Central memory CD8-positive, alpha-beta T cell (primary cell): ENCODE measurements around the gene BANK1.

Experiments
- ATAC-seq: fragments of 150-1000 bp; cut with Tn5 transposase; replicated peaks from 2 replicates; pipeline ENCODE4 v1.10.0; 2022; ENCODE audit warnings: mild to moderate bottlenecking, moderate FRiP score, moderate number of reproducible peaks; ENCODE audit not compliant: poor library complexity, severe bottlenecking; ENCODE audit errors: extremely low read depth
- DNase-seq, 2 donors: peaks; one replicate each; pipeline ENCODE4 v3.0.0; 2021; ENCODE audit warnings: low spot score in 2 of 2
- H3K27ac Mint-ChIP-seq: one replicate; pipeline ENCODE4 v1.8.0; 2022; ENCODE audit warnings: low read depth, mild to moderate bottlenecking, moderate library complexity, mixed read lengths
- H3K27me3 Mint-ChIP-seq: one replicate; pipeline ENCODE4 v1.8.0; 2022; ENCODE audit warnings: mixed read lengths
- H3K36me3 Mint-ChIP-seq: one replicate; pipeline ENCODE4 v1.8.0; 2022; ENCODE audit warnings: mild to moderate bottlenecking, moderate library complexity, mixed read lengths; ENCODE audit not compliant: insufficient read depth
- H3K4me1 Mint-ChIP-seq: one replicate; pipeline ENCODE4 v1.8.0; 2022; ENCODE audit warnings: mixed read lengths
- H3K4me3 Mint-ChIP-seq: one replicate; pipeline ENCODE4 v1.8.0; 2022; ENCODE audit warnings: mild to moderate bottlenecking, moderate library complexity, mixed read lengths
- H3K9me3 Mint-ChIP-seq: one replicate; pipeline ENCODE4 v1.8.0; 2022; ENCODE audit warnings: mixed read lengths

BANK1 gene

GRCh38 chr4:101824500-101824899, 34.0 kb downstream of the BANK1 start:
- Mint-ChIP-seq H3K27ac (no peak overlapping the region), H3K4me1 (no peaks in the 10 kb centered on the region), H3K9me3 (peaks cover 6% of the 10 kb centered on the region), H3K4me3 (no peak overlapping the region), H3K36me3 (no peaks in the 10 kb centered on the region), H3K27me3 (peaks cover 13% of the 10 kb centered on the region)
- ATAC-seq (no peak), DNase-seq (no peak)

- Mint-ChIP-seq H3K4me1 (no peaks in the 10 kb centered on the region), H3K27ac (no peak overlapping the region), H3K4me3 (no peak overlapping the region), H3K36me3 (no peaks in the 10 kb centered on the region), H3K27me3 (peaks cover 10% of the 10 kb centered on the region), H3K9me3 (peaks cover 6% of the 10 kb centered on the region)
- ATAC-seq = no peak
- no peak for DNase-seq
Measured at GRCh38 chr4:101825953-101826352, 35.4 kb downstream of the BANK1 start.

- Mint-ChIP-seq H3K36me3 (no peaks in the 10 kb centered on the region), H3K27ac (no peak overlapping the region), H3K4me1 (peaks cover 5% of the 10 kb centered on the region), H3K4me3 (no peak overlapping the region), H3K27me3 (peaks cover 22% of the 10 kb centered on the region), H3K9me3 (no peaks in the 10 kb centered on the region)
- DNase-seq = no peak
- ATAC-seq = no peak
Measured at GRCh38 chr4:101831816-101832215, 41.3 kb downstream of the BANK1 start.

- peaks cover 22% of the 10 kb centered on the region for H3K27me3 Mint-ChIP-seq
- H3K27ac Mint-ChIP-seq = no peak overlapping the region
- H3K4me3 Mint-ChIP-seq = no peak overlapping the region
- peaks cover 5% of the 10 kb centered on the region for H3K4me1 Mint-ChIP-seq
- DNase-seq (no peak), ATAC-seq (no peak)
- H3K9me3 Mint-ChIP-seq = no peaks in the 10 kb centered on the region
- H3K36me3 Mint-ChIP-seq = no peaks in the 10 kb centered on the region
Measured at GRCh38 chr4:101833480-101833879, 43.0 kb downstream of the BANK1 start.

- ATAC-seq (no peak), DNase-seq (no peak)
- no peaks in the 10 kb centered on the region for H3K36me3 Mint-ChIP-seq
- no peak overlapping the region for H3K4me3 Mint-ChIP-seq
- H3K27me3 Mint-ChIP-seq = peaks cover 22% of the 10 kb centered on the region
- H3K4me1 Mint-ChIP-seq = peaks cover 5% of the 10 kb centered on the region
- H3K9me3 Mint-ChIP-seq = no peaks in the 10 kb centered on the region
- H3K27ac Mint-ChIP-seq = no peak overlapping the region
Measured at GRCh38 chr4:101835121-101835904, 44.8 kb downstream of the BANK1 start.

- no peak for DNase-seq
- no peak for ATAC-seq
- no peak overlapping the region for H3K4me3 Mint-ChIP-seq
- no peaks in the 10 kb centered on the region for H3K36me3 Mint-ChIP-seq
- no peaks in the 10 kb centered on the region for H3K4me1 Mint-ChIP-seq
- H3K27ac Mint-ChIP-seq = no peak overlapping the region
- no peaks in the 10 kb centered on the region for H3K9me3 Mint-ChIP-seq
- no peaks in the 10 kb centered on the region for H3K27me3 Mint-ChIP-seq
Measured at GRCh38 chr4:101843054-101843453, 52.5 kb downstream of the BANK1 start.

- no peak for ATAC-seq
- Mint-ChIP-seq H3K36me3 (no peaks in the 10 kb centered on the region), H3K27me3 (no peaks in the 10 kb centered on the region)
Measured at GRCh38 chr4:101846550-101846949, 56.0 kb downstream of the BANK1 start.

GRCh38 chr4:101850698-101851097, 60.2 kb downstream of the BANK1 start:
- no peak overlapping the region for H3K4me3 Mint-ChIP-seq
- no peak for ATAC-seq
- H3K4me1 Mint-ChIP-seq = no peaks in the 10 kb centered on the region
- DNase-seq = no peak
- no peaks in the 10 kb centered on the region for H3K36me3 Mint-ChIP-seq
- H3K9me3 Mint-ChIP-seq = no peaks in the 10 kb centered on the region
- no peaks in the 10 kb centered on the region for H3K27me3 Mint-ChIP-seq
- H3K27ac Mint-ChIP-seq = no peak overlapping the region

More at GRCh38 chr4:101846550-101846949, 56.0 kb downstream of the BANK1 start:
- no peak for DNase-seq
- no peaks in the 10 kb centered on the region for H3K9me3 Mint-ChIP-seq
- H3K4me3 Mint-ChIP-seq = no peak overlapping the region
- no peak overlapping the region for H3K27ac Mint-ChIP-seq
- no peaks in the 10 kb centered on the region for H3K4me1 Mint-ChIP-seq

- Mint-ChIP-seq H3K27me3 (no peaks in the 10 kb centered on the region), H3K36me3 (no peaks in the 10 kb centered on the region), H3K9me3 (no peaks in the 10 kb centered on the region), H3K27ac (no peak overlapping the region), H3K4me1 (no peaks in the 10 kb centered on the region), H3K4me3 (no peak overlapping the region)
- no peak for ATAC-seq
- DNase-seq = no peak
Measured at GRCh38 chr4:101851672-101852071, 61.1 kb downstream of the BANK1 start.

- Mint-ChIP-seq H3K9me3 (no peaks in the 10 kb centered on the region), H3K36me3 (peaks cover 2% of the 10 kb centered on the region), H3K27ac (no peak overlapping the region), H3K4me3 (no peak overlapping the region), H3K27me3 (no peaks in the 10 kb centered on the region), H3K4me1 (no peaks in the 10 kb centered on the region)
- ATAC-seq (no peak), DNase-seq (no peak)
Measured at GRCh38 chr4:101853028-101853427, 62.5 kb downstream of the BANK1 start.

- Mint-ChIP-seq H3K27ac (no peak overlapping the region), H3K27me3 (no peaks in the 10 kb centered on the region), H3K36me3 (peaks cover 3% of the 10 kb centered on the region), H3K9me3 (no peaks in the 10 kb centered on the region), H3K4me1 (no peaks in the 10 kb centered on the region), H3K4me3 (no peak overlapping the region)
- DNase-seq = no peak
- no peak for ATAC-seq
Measured at GRCh38 chr4:101853691-101854090, 63.2 kb downstream of the BANK1 start.

GRCh38 chr4:101855239-101855638, 64.7 kb downstream of the BANK1 start:
- Mint-ChIP-seq H3K36me3 (peaks cover 3% of the 10 kb centered on the region), H3K27me3 (no peaks in the 10 kb centered on the region), H3K27ac (no peak overlapping the region), H3K9me3 (no peaks in the 10 kb centered on the region), H3K4me1 (no peaks in the 10 kb centered on the region), H3K4me3 (no peak overlapping the region)
- no peak for ATAC-seq
- no peak for DNase-seq

GRCh38 chr4:101856149-101856548, 65.6 kb downstream of the BANK1 start:
- Mint-ChIP-seq H3K4me1 (no peaks in the 10 kb centered on the region), H3K27ac (no peak overlapping the region), H3K9me3 (no peaks in the 10 kb centered on the region), H3K4me3 (no peak overlapping the region), H3K36me3 (peaks cover 3% of the 10 kb centered on the region), H3K27me3 (no peaks in the 10 kb centered on the region)
- ATAC-seq = no peak
- DNase-seq = no peak
